Epithelial cell of esophagus (primary cell): ENCODE measurements around the gene ALDH3B2.

Experiments
- DNase-seq: peaks from one replicate; pipeline ENCODE4 v3.0.0; 2010; ENCODE audit warnings: low read depth
- H3K4me3 ChIP-seq: 2 replicates; pipeline ENCODE4 v1.5.1; 2011; ENCODE audit warnings: mild to moderate bottlenecking, low read length, control low read depth
- CTCF ChIP-seq: IDR thresholded peaks from 2 replicates; pipeline ENCODE4 v1.5.1; 2011; ENCODE audit warnings: low read depth, mild to moderate bottlenecking, low read length, control low read depth, inconsistent platforms; ENCODE audit not compliant: insufficient read depth; ENCODE audit errors: missing control alignments

ALDH3B2 gene

GRCh38 chr11:67648140-67648795 is 26.2 kb downstream of the ALDH3B2 start:
- no peak for TF ChIP-seq CTCF
- DNase-seq, result no peak

GRCh38 chr11:67647471-67647870 is 27.0 kb downstream of the ALDH3B2 start:
- no peak overlapping the region for H3K4me3 ChIP-seq
- DNase-seq, result no peak
- no peak for TF ChIP-seq CTCF

More at GRCh38 chr11:67648140-67648795, 26.2 kb downstream of the ALDH3B2 start:
- H3K4me3 ChIP-seq, result no peak overlapping the region

GRCh38 chr11:67646535-67647336 is 27.7 kb downstream of the ALDH3B2 start:
- H3K4me3 ChIP-seq, result no peak overlapping the region
- TF ChIP-seq CTCF, result no peak
- DNase-seq, result no peak

GRCh38 chr11:67645521-67646461 is 28.6 kb downstream of the ALDH3B2 start:
- no peak overlapping the region for H3K4me3 ChIP-seq
- no peak for TF ChIP-seq CTCF
- no peak for DNase-seq

- no peak for DNase-seq
- H3K4me3 ChIP-seq, result no peak overlapping the region
- no peak for TF ChIP-seq CTCF
Measured at GRCh38 chr11:67644472-67645418, 29.7 kb downstream of the ALDH3B2 start.

GRCh38 chr11:67644042-67644441 is 30.4 kb downstream of the ALDH3B2 start:
- H3K4me3 ChIP-seq, result no peak overlapping the region
- peak; percentile 54 for DNase-seq
- peak; percentile 55 for TF ChIP-seq CTCF
